HepG2 (cell line): ENCODE results near the gene KRTAP12-4. TPM values are rescaled to one million over a fixed set of nuclear protein-coding genes. Genes with fewer than 3 reads are reported as not detected.
A peak's percentile ranks its signal among the peaks of the same experiment; 100 is the strongest.

Source experiments
- CREM ChIP-seq, 2 experiments: sonication (generic) in 1 of 2; formaldehyde crosslinking in 1 of 2; IDR thresholded peaks; 2 replicates each; pipeline versions ENCODE4 v1.4.0 to v1.6.1; 2016 to 2020; ENCODE audit warnings: antibody characterized with exemption in 1 of 2, mild to moderate bottlenecking in 1 of 2, missing genetic modification reagents in 1 of 2
- FLYWCH1 ChIP-seq: sonication (generic); formaldehyde crosslinking; IDR thresholded peaks from 2 replicates; pipeline ENCODE4 v1.8.1; 2023; ENCODE audit warnings: mild to moderate bottlenecking, missing genetic modification reagents
- HMGXB3 ChIP-seq: sonication (generic); formaldehyde crosslinking; IDR thresholded peaks from 2 replicates; pipeline ENCODE4 v1.4.0; 2020; ENCODE audit warnings: missing genetic modification reagents, borderline replicate concordance
- MTF1 ChIP-seq: sonication (generic); formaldehyde crosslinking; IDR thresholded peaks from 2 replicates; pipeline ENCODE4 v1.5.0; 2020; ENCODE audit warnings: missing genetic modification reagents
- SETDB1 ChIP-seq: sonication (generic); formaldehyde crosslinking; IDR thresholded peaks from 2 replicates; pipeline ENCODE4 v1.5.1; 2020; ENCODE audit warnings: missing genetic modification reagents, mild to moderate bottlenecking, borderline replicate concordance
- SMARCC2 ChIP-seq: fragments of 450-650 bp; IDR thresholded peaks from 2 replicates; pipeline ENCODE4 v1.6.1; 2017; ENCODE audit warnings: antibody characterized with exemption, mild to moderate bottlenecking
- ZNF264 ChIP-seq: sonication (generic); formaldehyde crosslinking; IDR thresholded peaks from 2 replicates; pipeline ENCODE4 v1.4.0; 2020; ENCODE audit warnings: missing genetic modification reagents
- ZNF331 ChIP-seq: sonication (generic); formaldehyde crosslinking; IDR thresholded peaks from 2 replicates; pipeline ENCODE4 v1.4.0; 2020; ENCODE audit warnings: missing genetic modification reagents
- ZNF337 ChIP-seq: sonication (generic); formaldehyde crosslinking; IDR thresholded peaks from 2 replicates; pipeline ENCODE4 v1.5.1; 2020; ENCODE audit warnings: missing genetic modification reagents, low read depth, mild to moderate bottlenecking, borderline replicate concordance
- ZNF354B ChIP-seq: sonication (generic); formaldehyde crosslinking; IDR thresholded peaks from 2 replicates; pipeline ENCODE4 v1.8.0; 2022; ENCODE audit warnings: mild to moderate bottlenecking, missing genetic modification reagents
- ZNF432 ChIP-seq: sonication (generic); formaldehyde crosslinking; IDR thresholded peaks from 2 replicates; pipeline ENCODE4 v1.5.0; 2020; ENCODE audit warnings: missing genetic modification reagents, mild to moderate bottlenecking, borderline replicate concordance
- ZNF616 ChIP-seq: sonication (generic); formaldehyde crosslinking; IDR thresholded peaks from 2 replicates; pipeline ENCODE4 v1.5.0; 2020; ENCODE audit warnings: low read depth, mild to moderate bottlenecking, missing genetic modification reagents
- polyA plus RNA-seq, 8 experiments: library from polyadenylated mRNA; depleted of rRNA in 3 of 8; stranded (reverse) in 7 of 8; unstranded in 1 of 8; fragments of >200 nt; fragmentation: Illumina TruSeq in 4 of 8; extraction: Trizol in 4 of 8; gene quantifications; 2 replicates each; pipeline versions ENCODE4 v1.2.1 to v1.2.3, GENCODE V29; 2011 to 2016; ENCODE audit warnings: low read depth in 4 of 8, missing spikeins in 1 of 8, mixed read lengths in 1 of 8; ENCODE audit not compliant: insufficient read depth in 1 of 8
- total RNA-seq, 5 experiments: library from RNA; depleted of rRNA; stranded (reverse); fragments of >200 nt; fragmentation: Illumina TruSeq; extraction: Trizol; gene quantifications; 2 replicates each; pipeline ENCODE4 v1.2.3, GENCODE V29; 2016; ENCODE audit warnings: low read depth in 1 of 5
- TF ChIP-seq, protein P1 (sequence below): sonication (generic); formaldehyde crosslinking; IDR thresholded peaks from 2 replicates; pipeline ENCODE4 v1.5.0; 2020; ENCODE audit warnings: missing genetic modification reagents, mild to moderate bottlenecking, borderline replicate concordance
- TF ChIP-seq, protein P2 (sequence below): sonication (generic); formaldehyde crosslinking; IDR thresholded peaks from 2 replicates; pipeline ENCODE4 v1.4.0; 2020; ENCODE audit warnings: missing genetic modification reagents, mild to moderate bottlenecking, borderline replicate concordance
- TF ChIP-seq, protein P3 (sequence below): sonication (generic); formaldehyde crosslinking; IDR thresholded peaks from 2 replicates; pipeline ENCODE4 v1.4.0; 2020; ENCODE audit warnings: low read depth, mild to moderate bottlenecking, missing genetic modification reagents
- TF ChIP-seq, protein P4 (sequence below): sonication (generic); formaldehyde crosslinking; IDR thresholded peaks from 2 replicates; pipeline ENCODE4 v1.5.0; 2020; ENCODE audit warnings: missing genetic modification reagents, mild to moderate bottlenecking, borderline replicate concordance

The KRTAP12-4 gene
- total and polyA plus RNA-seq, 2 of the 13 experiments (the other 11 are each of a cell fraction or from before 2014, with no cell fraction given): not detected

GRCh38 chr21:44700101-44701022 lies 45.9 kb upstream of the KRTAP12-4 start (continued):
- TF ChIP-seq ZNF354B (CRISPR knock-in tag): no peak
- TF ChIP-seq ZNF264 (CRISPR knock-in tag): peak; percentile 81; the same call in 1 of the 2 replicates
- TF ChIP-seq, protein P1, sequence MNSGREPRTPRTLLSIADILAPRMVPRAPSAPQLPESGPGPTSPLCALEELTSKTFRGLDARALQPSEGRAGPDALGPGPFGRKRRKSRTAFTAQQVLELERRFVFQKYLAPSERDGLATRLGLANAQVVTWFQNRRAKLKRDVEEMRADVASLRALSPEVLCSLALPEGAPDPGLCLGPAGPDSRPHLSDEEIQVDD (CRISPR knock-in tag): no peak
- TF ChIP-seq FLYWCH1: no peak
- TF ChIP-seq ZNF616 (CRISPR knock-in tag): no peak
- TF ChIP-seq, protein P2, sequence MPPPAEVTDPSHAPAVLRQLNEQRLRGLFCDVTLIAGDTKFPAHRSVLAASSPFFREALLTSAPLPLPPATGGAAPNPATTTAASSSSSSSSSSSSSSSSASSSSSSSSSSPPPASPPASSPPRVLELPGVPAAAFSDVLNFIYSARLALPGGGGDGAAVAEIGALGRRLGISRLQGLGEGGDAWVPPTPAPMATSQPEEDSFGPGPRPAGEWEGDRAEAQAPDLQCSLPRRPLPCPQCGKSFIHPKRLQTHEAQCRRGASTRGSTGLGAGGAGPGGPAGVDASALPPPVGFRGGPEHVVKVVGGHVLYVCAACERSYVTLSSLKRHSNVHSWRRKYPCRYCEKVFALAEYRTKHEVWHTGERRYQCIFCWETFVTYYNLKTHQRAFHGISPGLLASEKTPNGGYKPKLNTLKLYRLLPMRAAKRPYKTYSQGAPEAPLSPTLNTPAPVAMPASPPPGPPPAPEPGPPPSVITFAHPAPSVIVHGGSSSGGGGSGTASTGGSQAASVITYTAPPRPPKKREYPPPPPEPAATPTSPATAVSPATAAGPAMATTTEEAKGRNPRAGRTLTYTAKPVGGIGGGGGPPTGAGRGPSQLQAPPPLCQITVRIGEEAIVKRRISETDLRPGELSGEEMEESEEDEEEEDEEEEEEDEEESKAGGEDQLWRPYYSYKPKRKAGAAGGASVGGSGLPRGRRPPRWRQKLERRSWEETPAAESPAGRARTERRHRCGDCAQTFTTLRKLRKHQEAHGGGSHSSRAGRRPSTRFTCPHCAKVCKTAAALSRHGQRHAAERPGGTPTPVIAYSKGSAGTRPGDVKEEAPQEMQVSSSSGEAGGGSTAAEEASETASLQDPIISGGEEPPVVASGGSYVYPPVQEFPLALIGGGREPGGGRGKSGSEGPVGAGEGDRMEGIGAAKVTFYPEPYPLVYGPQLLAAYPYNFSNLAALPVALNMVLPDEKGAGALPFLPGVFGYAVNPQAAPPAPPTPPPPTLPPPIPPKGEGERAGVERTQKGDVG: no peak
- no peak for TF ChIP-seq MTF1 (CRISPR knock-in tag)
- TF ChIP-seq, protein P3, sequence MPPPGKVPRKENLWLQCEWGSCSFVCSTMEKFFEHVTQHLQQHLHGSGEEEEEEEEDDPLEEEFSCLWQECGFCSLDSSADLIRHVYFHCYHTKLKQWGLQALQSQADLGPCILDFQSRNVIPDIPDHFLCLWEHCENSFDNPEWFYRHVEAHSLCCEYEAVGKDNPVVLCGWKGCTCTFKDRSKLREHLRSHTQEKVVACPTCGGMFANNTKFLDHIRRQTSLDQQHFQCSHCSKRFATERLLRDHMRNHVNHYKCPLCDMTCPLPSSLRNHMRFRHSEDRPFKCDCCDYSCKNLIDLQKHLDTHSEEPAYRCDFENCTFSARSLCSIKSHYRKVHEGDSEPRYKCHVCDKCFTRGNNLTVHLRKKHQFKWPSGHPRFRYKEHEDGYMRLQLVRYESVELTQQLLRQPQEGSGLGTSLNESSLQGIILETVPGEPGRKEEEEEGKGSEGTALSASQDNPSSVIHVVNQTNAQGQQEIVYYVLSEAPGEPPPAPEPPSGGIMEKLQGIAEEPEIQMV (CRISPR knock-in tag): peak; percentile 69; the same call in 1 of the 2 replicates
- peak; percentile 48; the same call in 1 of the 2 replicates for TF ChIP-seq ZNF331 (CRISPR knock-in tag)
- no peak for TF ChIP-seq SETDB1
- peak; percentile 53; the same call in 1 of the 2 replicates for TF ChIP-seq CREM (IDR thresholded peaks at IDR 0.05)
- no peak for TF ChIP-seq CREM (CRISPR knock-in tag; IDR thresholded peaks at IDR 0.05)
- TF ChIP-seq ZNF337 (CRISPR knock-in tag): no peak
- TF ChIP-seq, protein P4, sequence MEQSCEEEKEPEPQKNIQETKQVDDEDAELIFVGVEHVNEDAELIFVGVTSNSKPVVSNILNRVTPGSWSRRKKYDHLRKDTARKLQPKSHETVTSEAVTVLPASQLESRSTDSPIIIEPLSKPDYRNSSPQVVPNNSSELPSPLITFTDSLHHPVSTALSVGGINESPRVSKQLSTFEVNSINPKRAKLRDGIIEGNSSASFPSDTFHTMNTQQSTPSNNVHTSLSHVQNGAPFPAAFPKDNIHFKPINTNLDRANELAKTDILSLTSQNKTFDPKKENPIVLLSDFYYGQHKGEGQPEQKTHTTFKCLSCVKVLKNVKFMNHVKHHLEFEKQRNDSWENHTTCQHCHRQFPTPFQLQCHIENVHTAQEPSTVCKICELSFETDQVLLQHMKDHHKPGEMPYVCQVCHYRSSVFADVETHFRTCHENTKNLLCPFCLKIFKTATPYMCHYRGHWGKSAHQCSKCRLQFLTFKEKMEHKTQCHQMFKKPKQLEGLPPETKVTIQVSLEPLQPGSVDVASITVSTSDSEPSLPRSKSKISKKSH (CRISPR knock-in tag): no peak
- TF ChIP-seq ZNF432: no peak
- TF ChIP-seq HMGXB3 (CRISPR knock-in tag): no peak
- TF ChIP-seq SMARCC2: no peak
